Hepatocyte (in vitro differentiated cells): ENCODE data around the gene CD58.

ENCODE experiments used
- CTCF ChIP-seq: fragments of 200-600 bp; sonication (generic); IDR thresholded peaks from 2 replicates; pipeline ENCODE4 v1.5.1; 2016; ENCODE audit warnings: antibody characterized with exemption, mild to moderate bottlenecking; ENCODE audit not compliant: poor library complexity
- EZH2phosphoT487 ChIP-seq: fragments of 200-600 bp; sonication (generic); IDR thresholded peaks from one replicate; pipeline ENCODE4 v1.6.1; 2018; ENCODE audit warnings: antibody characterized with exemption, mild to moderate bottlenecking, low read depth, moderate library complexity; ENCODE audit not compliant: unreplicated experiment, severe bottlenecking

GRCh38 chr1:116605315-116605714 lies 34.5 kb upstream of the CD58 start:
- TF ChIP-seq CTCF (no peak), EZH2phosphoT487 (no peak)
